HPDE6-E6E7 (cell line): ENCODE measurements around the gene SPATS2.

Experiments used
- DNase-seq: peaks from one replicate; pipeline ENCODE4 v3.0.0; 2011; ENCODE audit warnings: missing footprints; ENCODE audit errors: extremely low spot score

The SPATS2 gene

DNA sequence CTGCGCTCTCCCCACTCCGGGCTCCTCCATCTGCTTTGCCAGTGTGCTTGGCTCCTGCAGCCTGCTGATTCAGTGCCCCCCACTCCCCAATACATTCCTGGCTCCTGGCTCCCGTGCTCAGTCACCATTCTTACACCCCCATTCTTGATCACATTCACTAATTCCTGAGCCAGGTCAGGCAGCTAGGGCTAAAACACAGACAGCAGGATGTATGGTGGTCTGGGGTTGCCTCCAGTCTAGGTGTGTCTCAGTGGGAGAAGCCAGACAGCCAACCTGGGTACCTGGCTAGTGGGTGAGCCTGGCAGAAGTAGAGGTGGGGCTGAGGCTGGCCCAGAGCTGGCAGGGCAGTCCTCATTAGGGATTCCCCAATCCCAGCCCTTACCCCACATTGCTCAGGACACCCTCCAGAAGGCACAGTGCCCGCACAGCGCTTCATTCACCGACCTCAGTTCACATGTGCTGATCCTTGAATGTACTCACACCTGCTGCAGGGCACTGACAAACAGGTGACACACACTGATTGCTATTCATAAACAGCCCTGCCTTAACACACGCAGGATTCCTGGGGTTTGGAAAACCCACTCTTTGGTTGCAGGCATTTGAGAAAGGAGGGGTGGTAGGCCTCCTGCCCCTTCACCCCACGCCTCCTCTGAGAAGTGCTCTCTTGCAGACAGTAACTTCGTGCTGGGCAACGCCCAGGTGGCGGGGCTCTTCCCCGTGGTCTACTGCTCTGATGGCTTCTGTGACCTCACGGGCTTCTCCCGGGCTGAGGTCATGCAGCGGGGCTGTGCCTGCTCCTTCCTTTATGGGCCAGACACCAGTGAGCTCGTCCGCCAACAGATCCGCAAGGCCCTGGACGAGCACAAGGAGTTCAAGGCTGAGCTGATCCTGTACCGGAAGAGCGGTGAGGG lies 173.2 kb downstream of the SPATS2 start:
- peak; percentile 75 for DNase-seq

DNA sequence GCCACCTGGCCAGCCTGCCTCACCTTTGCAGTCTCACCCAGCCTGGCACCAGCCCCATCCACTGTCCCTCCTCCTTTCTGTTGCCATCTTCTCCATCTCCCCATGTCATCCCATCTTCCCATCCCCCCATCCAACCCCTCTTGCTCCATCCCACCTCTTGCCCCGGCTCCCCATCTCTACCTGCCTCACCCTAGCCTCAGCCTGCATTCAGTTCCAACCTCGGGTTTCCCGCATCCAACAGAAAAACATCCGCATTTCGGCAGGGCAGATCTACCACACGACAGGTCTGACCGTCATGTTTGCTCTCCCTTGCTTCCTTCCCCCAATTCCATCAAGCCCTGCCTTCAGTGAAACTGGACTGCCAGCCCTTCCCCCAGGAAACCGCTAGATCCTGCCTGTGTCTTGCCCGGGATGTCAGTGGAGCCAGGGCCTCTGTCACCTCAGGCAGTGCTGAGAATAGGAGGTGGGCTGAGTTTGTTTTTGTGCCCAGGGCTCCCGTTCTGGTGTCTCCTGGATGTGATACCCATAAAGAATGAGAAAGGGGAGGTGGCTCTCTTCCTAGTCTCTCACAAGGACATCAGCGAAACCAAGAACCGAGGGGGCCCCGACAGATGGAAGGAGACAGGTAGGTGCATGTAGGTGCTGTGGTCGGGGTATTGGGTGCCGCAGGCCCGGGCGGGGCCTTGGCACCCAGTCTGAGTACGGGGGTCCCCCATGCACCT lies 174.0 kb downstream of the SPATS2 start:
- no peak for DNase-seq

DNA sequence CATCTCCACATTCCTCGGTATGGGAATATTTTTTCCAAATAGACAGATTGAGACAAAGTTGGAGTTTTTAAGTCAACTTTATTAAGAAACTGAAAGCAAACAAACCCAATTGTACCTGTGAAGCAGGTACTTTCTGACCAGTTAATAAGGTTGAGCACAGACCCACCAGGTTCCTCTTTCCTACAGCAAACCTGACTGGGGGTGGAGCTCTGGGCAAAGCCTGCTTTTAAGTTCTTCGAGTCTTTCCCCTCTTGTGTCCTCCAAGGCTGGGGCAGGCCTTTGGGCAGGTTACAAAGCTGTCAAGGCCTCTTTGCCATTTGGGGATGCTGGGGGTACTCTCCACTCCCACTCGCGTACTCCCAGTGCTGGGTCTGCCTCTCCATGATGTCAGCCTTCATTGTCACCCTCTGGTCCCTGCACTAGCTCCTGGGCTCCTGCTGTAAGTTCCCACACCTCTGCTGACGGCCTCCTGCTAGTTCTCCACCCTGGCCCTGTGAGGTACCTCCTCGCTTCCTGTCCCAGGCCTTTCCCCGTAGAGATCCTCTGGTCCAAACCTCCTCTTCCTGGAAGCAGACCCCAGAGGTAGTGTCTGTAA lies 174.7 kb downstream of the SPATS2 start:
- DNase-seq = no peak

DNA sequence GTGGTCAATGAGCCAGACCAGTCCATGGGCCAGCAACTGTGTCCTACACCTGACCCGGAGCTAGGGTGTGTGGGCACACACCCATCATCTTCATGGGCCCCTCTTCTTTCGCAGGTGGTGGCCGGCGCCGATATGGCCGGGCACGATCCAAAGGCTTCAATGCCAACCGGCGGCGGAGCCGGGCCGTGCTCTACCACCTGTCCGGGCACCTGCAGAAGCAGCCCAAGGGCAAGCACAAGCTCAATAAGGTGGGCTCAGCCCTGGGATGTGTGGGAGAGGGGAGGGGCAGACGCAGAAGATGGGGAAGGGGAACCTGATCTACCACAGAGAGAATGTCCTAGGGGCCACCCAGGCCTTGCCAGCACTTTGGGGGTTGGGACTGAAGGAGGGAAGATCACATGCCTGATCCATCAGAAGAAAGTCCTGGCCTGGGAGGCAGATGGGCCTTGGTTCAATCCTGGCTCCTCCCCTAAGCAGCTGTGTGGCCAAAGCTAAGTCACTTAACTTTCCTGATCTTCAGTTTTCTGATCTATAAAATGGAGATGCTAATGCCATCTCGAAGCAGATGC lies 175.4 kb downstream of the SPATS2 start:
- DNase-seq = no peak

DNA sequence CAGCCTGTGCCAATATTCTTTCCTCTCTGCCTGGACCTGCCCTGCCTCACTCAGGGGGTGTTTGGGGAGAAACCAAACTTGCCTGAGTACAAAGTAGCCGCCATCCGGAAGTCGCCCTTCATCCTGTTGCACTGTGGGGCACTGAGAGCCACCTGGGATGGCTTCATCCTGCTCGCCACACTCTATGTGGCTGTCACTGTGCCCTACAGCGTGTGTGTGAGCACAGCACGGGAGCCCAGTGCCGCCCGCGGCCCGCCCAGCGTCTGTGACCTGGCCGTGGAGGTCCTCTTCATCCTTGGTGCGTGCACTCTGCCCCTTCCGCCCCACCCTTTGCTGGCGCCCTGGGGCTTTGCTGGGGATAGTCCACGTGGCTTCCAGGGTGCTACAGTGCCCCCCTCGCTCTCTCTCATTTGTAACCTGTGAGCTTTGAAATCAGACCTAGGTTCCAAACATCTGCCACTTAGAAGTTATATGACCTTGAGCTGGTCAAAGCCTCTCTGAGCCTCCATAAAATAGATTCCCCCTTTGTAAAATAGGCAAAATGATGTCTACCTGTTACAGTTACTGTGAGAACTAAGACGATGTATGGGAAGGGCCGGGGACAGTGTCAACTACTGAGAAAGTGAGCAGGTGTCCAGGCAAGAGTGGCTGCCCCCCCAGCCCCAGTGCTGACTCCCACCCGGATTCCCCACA lies 176.1 kb downstream of the SPATS2 start:
- no peak for DNase-seq

DNA sequence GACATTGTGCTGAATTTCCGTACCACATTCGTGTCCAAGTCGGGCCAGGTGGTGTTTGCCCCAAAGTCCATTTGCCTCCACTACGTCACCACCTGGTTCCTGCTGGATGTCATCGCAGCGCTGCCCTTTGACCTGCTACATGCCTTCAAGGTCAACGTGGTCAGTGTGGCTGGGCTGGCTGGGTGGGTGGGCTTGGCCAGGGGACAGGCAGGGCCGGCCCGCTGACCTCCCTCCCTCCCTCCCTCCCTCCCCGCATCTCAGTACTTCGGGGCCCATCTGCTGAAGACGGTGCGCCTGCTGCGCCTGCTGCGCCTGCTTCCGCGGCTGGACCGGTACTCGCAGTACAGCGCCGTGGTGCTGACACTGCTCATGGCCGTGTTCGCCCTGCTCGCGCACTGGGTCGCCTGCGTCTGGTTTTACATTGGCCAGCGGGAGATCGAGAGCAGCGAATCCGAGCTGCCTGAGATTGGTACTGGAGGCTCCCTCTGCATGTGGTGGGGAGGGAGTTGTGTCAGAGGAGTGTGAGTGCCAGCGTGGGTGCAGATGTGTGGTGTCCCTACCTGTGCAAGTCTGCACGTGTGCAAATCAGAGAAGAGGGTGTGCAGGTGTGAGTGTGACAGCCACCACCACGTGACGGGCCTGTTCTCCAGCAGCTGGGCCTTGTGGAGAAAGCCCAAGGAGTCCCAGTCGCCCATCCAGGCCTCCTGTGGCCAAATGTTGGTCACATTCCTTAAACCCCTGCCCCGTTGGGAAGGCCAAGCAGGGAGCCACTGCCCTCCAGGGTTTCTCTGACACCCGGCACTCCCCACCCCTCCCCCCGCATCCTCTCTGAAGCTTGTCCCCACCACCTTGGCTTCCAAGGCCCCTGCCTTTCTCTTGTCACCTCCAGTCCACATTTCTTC lies 176.9 kb downstream of the SPATS2 start:
- DNase-seq = no peak

DNA sequence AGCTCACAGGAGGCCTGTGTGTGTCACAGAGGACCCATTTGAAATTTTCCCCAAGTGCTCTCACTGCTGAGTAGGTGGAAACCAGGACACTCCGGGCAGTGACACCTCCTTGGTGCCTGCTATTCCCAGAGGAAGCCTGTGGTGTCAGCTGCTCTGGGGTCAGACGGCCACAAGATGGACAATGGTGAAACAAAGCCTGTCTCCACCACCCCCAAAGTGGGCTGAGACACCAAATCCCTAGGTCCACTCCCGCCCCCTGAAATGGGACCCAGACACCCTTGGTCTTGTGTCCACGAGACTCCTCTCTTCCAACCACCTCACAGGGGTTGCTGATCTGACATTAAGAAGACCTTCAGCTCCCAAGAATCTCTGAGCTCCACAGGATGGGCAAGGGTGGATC lies 178.6 kb downstream of the SPATS2 start:
- DNase-seq = no peak

DNA sequence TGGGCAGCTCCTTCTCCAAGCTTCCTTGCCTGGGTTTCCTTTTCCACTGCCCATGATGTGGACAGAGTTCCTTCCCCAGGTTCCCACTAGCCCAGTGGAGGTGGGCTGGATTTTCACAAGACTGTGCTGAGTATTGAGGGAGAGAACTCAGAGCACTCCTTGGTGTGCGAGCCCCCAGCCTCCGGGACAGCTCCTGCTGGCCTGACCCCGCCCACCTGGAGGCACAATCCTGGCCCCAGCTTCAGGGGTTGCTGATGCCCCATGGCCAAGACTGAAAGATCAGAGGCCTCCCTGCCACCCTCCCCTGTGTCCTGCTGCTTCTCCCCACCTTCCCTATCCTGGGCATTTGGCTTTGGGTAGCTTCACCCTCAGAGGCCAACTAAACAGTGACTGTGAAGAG lies 179.2 kb downstream of the SPATS2 start:
- DNase-seq = no peak

DNA sequence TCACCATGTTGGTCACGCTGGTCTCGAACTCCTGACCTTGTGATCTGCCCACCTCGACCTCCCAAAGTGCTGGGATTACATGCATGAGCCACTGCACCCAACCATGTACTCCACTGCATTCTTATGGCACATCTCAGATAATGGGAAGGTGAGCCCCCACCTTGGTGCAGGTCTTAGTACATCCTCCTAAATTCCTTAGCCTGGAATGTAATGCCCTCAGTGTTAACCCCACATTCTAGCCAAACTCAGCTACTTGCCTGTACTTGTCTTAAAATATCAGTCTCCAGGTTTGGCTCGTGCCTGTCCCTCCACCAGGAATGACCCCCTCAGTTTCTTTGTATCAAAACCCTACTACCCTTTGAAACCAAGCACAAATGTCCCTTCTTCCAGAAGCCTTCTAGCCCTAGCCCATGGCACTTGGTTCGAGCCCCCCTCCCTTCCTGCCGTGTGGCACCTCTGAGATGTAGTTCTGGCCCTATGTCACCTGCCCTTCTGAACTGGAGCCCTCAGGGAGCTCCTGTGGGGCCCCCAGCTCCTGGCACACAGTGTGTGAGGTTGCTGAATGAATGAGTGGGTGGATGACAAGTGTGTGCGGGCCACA lies 179.9 kb downstream of the SPATS2 start:
- DNase-seq = no peak

DNA sequence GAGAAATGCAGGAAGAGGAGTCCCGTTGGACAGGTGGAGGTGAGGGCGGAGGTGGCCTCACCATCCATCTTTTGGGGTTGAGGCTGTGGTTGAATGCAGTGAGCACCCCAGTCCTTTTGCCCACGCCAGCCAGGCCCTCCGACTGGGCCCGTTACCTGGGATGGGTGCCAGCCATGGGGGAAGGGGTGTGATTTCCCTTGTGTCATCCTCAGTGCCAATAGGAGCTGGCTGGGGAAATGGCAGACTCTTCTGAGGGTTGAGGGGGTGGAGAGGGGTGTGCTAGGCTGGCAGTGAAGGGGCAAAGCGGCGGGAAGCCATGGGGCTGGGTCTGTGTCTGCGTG lies 181.2 kb downstream of the SPATS2 start:
- DNase-seq = no peak

DNA sequence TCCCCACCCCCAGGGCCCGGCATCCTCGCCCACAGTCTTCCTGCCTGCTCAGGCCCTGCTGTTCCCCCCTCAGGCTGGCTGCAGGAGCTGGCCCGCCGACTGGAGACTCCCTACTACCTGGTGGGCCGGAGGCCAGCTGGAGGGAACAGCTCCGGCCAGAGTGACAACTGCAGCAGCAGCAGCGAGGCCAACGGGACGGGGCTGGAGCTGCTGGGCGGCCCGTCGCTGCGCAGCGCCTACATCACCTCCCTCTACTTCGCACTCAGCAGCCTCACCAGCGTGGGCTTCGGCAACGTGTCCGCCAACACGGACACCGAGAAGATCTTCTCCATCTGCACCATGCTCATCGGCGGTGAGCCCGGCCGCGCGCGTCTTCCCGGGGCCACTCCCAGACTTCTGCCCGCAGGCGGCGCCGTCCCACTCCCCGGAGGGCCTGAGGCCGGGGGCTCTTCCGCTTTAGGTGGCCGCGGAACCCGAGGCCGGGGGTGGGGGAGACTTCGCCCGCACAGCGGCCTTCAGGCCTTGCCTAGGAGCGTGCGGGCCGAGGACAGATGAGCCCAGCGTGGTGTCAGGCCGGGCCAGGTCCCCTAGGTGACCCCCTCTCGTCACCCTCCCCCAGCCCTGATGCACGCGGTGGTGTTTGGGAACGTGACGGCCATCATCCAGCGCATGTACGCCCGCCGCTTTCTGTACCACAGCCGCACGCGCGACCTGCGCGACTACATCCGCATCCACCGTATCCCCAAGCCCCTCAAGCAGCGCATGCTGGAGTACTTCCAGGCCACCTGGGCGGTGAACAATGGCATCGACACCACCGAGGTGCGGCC lies 181.8 kb downstream of the SPATS2 start:
- DNase-seq = no peak

DNA sequence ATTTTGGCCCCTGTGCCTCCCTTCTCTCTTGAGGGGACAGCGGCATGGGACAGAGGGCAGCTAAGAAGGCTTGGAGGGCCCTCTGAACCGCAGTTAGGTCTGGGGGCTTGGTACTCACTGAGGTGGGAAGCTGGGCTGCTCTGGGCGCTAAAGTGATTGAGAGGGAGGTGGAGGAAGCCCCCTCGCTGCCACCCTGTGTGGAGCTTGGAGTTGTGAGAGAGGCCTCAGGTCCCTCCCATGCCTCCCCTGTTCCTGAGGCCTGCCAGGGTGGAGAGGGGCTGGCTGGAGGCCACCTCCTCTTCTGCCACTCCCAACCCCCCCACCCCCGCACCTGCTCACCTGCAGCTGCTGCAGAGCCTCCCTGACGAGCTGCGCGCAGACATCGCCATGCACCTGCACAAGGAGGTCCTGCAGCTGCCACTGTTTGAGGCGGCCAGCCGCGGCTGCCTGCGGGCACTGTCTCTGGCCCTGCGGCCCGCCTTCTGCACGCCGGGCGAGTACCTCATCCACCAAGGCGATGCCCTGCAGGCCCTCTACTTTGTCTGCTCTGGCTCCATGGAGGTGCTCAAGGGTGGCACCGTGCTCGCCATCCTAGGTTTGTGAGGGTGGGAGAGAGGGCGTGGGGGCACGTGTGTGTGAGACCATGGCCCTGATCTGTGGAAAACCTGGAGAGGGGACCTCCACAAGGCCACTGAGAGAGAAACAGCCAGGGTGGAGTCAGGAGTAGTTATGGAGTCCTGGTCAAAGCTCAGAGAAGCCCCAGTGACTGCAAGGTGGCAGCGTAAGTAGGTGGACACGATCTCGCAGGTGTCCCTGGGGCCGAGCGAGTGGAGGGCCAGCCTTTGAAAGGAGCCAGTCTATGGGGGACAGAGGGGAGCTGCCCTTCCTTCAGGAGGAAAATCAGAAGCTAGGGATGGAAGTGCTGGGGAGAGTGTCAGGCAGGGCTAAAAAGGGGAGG lies 182.8 kb downstream of the SPATS2 start:
- no peak for DNase-seq

DNA sequence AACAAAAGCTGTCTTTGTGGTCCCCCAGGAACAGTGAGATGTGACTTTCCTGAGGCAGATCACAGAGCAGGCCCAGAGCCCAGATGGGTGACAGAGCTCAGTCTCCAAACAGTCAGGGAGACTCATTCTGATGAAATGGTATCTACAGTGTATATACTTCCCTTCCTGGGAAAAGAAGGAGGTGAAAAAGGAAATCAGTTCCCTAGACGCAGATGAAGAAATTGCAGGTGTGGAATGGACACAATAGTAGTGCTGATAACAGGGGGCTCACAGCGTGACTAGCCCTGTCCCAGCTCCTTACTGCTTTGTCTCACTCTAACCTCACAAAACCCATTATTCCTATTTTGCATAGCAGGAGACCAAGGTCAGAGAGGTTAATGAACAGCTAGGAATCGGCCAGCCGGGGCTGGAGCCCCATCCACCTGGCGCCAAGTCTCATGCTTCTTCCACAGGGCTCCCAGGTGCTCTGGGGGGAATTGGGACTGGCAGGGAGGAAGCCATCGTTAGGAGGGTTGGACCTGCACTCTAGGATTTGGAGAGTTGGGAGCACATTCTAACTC lies 183.5 kb downstream of the SPATS2 start:
- no peak for DNase-seq

DNA sequence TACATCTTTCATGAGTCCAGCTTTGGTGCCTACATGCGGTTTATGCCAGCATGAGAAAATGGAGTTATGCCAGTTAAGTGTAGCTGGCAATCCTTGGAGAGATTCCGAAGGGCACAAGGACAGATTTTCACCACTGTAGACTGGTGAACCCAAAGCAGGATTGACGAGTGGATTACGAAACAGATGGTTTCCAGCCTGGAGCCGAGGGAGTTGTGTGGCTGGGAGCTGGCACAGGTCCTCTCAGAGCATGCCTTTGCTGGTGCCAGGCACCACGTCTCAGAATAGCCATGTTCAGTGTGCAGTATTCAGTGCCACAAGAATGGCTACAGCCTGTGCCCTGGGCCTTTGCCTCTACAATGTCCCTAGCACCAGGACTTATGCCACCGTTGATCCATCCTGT lies 184.8 kb downstream of the SPATS2 start:
- no peak for DNase-seq

DNA sequence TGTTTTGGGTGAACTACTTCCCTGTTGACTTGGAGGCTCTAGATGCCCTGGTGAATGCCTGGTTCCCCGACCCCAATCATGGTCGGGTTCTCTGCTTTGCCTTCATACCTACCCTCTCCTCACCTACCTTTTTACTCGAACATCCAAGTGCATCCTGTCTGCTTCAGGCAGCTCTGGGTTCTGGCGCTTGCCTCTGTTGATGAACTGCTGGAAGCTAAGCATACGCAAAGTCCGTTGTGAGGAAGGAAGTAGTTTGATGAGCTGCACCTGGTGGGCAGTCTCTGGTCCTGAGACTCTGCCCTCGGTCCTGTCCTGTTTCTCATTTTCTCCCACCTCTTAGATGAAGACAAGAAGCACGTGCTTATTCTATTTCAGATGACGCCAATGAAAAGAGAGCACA lies 185.2 kb downstream of the SPATS2 start:
- DNase-seq = no peak

DNA sequence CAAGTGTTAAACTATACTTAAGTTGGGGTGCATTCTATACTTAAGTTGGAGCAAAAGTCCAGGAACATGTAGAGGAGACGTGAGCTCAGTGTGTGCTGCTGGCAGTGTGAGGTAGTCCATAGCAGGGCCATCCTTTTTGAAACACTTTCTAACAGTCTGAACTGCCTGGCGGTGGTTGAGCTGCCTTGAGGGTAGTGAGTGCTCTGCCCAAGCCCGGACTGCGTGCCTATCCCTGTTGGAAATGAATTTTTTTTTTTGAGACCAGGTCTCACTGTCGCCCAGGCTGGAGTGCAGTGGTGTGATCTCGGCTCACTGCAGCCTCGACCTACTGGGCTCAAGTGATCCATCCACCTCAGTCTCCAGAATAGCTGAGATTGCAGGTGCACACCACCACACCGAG lies 185.6 kb downstream of the SPATS2 start:
- no peak for DNase-seq

DNA sequence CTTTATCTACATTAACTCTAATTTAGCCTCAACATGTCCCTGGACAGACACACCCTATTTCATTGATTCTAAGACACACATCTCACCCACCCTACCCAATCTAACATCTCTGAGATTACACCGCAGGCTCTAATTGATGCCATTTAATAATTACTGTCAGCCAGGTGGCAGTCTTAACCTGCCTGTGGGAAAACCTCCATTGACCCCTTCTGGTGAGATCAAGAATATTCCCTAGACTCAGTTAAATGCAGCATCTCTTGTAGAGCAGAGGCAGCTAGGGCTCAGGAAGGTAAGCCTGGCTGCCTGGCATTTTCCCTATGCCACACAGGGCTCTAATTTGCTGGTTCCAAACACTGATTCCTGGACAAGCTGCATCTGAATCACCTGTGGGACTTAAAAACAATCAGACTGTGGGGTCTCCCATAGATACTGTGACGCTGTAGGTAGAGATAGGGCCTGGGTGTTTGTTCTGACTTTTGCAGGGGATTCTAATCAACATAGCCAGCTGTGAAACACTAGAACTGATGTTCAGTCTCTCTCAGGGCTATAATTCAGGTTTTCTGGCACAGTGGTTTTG lies 186.3 kb downstream of the SPATS2 start:
- peak; percentile 77 for DNase-seq

DNA sequence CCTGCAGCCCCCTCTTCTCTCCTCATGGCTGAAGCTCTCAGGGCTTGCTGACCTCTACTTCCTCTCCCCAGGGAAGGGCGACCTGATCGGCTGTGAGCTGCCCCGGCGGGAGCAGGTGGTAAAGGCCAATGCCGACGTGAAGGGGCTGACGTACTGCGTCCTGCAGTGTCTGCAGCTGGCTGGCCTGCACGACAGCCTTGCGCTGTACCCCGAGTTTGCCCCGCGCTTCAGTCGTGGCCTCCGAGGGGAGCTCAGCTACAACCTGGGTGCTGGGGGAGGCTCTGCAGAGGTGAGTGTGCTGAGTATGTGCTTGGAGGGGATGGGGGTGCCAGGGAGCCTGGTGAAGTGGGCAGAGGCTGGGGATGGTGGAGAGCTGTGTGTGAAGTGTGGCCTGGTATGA lies 187.0 kb downstream of the SPATS2 start:
- no peak for DNase-seq
